Measurements from ENCODE around the gene TSPAN9.

DNA sequence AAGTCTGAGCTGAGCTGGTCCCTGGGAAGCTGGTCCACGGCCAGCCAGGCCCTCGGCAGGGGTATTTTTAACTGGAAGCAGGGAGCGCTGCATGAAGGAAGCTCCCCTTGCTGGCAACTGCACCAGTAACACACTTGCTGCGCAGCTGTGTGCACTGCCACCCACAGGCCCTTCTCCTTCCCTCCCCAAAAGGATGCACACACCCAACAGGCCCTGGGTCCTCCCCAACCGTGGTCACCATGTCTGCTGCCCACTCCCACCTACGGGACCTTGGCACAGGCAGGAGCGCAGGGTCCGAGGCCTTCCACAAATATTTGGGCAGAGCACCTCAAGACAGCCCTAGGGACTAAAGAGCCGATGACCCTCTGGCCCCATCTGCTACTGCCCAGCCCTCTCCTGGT is 256.8 kb downstream of the TSPAN9 start:
- TF ChIP-seq, protein P1, sequence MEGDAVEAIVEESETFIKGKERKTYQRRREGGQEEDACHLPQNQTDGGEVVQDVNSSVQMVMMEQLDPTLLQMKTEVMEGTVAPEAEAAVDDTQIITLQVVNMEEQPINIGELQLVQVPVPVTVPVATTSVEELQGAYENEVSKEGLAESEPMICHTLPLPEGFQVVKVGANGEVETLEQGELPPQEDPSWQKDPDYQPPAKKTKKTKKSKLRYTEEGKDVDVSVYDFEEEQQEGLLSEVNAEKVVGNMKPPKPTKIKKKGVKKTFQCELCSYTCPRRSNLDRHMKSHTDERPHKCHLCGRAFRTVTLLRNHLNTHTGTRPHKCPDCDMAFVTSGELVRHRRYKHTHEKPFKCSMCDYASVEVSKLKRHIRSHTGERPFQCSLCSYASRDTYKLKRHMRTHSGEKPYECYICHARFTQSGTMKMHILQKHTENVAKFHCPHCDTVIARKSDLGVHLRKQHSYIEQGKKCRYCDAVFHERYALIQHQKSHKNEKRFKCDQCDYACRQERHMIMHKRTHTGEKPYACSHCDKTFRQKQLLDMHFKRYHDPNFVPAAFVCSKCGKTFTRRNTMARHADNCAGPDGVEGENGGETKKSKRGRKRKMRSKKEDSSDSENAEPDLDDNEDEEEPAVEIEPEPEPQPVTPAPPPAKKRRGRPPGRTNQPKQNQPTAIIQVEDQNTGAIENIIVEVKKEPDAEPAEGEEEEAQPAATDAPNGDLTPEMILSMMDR (IDR thresholded peaks at IDR 0.05) = no peak
- TF ChIP-seq POLR2A (IDR thresholded peaks at IDR 0.05) = no peak

Data from body of pancreas (tissue), 4 donors.